ENCODE data around the gene DBNL.
A peak's percentile ranks its signal among the peaks of the same experiment; 100 is the strongest.

DNA sequence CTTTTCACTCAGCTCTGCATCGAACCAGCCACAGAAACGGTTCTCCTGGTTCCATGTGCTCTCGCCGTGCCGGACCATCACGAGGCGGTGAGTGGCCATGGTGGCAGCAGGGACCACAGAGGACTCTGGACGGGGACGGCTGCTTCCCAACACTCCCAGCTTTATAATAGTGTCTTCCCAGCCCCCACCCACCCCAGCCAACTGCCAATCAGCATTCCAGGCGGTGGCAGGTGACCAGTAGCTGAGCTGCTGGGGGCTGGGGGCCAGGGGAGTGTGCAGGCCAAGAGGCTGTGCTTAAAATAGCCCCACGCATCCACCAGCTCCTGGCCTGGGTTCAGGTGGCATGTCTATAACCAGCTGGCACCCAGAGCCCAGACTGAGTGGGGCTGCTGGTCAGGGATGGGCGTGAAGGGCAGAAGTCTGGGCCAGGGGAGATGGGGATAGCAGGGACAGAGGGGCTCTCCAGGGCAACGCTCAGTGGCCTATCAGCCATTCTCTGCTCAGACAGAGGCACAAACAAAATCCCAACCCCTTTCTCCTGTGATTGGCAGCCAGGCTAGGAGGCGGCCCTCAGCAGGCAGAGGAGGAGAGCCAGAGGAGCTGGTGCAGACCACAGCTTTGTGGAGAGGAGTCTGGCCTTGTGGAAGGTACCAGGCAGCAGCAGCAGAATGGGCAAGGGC lies 21.1 kb downstream of the DBNL start, which contains the start of gene PGAM2:
- TF ChIP-seq, protein P1, sequence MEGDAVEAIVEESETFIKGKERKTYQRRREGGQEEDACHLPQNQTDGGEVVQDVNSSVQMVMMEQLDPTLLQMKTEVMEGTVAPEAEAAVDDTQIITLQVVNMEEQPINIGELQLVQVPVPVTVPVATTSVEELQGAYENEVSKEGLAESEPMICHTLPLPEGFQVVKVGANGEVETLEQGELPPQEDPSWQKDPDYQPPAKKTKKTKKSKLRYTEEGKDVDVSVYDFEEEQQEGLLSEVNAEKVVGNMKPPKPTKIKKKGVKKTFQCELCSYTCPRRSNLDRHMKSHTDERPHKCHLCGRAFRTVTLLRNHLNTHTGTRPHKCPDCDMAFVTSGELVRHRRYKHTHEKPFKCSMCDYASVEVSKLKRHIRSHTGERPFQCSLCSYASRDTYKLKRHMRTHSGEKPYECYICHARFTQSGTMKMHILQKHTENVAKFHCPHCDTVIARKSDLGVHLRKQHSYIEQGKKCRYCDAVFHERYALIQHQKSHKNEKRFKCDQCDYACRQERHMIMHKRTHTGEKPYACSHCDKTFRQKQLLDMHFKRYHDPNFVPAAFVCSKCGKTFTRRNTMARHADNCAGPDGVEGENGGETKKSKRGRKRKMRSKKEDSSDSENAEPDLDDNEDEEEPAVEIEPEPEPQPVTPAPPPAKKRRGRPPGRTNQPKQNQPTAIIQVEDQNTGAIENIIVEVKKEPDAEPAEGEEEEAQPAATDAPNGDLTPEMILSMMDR (IDR thresholded peaks at IDR 0.05) = no peak
- TF ChIP-seq POLR2AphosphoS5 (IDR thresholded peaks at IDR 0.05) (peak; percentile 4), POLR2A (IDR thresholded peaks at IDR 0.05) (no peak), EP300 (IDR thresholded peaks at IDR 0.05) (no peak)
